Measurements from ENCODE around the gene PLIN5.
A peak's percentile ranks its signal among the peaks of the same experiment; 100 is the strongest.

The PLIN5 gene, protein sequence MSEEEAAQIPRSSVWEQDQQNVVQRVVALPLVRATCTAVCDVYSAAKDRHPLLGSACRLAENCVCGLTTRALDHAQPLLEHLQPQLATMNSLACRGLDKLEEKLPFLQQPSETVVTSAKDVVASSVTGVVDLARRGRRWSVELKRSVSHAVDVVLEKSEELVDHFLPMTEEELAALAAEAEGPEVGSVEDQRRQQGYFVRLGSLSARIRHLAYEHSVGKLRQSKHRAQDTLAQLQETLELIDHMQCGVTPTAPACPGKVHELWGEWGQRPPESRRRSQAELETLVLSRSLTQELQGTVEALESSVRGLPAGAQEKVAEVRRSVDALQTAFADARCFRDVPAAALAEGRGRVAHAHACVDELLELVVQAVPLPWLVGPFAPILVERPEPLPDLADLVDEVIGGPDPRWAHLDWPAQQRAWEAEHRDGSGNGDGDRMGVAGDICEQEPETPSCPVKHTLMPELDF

DNA sequence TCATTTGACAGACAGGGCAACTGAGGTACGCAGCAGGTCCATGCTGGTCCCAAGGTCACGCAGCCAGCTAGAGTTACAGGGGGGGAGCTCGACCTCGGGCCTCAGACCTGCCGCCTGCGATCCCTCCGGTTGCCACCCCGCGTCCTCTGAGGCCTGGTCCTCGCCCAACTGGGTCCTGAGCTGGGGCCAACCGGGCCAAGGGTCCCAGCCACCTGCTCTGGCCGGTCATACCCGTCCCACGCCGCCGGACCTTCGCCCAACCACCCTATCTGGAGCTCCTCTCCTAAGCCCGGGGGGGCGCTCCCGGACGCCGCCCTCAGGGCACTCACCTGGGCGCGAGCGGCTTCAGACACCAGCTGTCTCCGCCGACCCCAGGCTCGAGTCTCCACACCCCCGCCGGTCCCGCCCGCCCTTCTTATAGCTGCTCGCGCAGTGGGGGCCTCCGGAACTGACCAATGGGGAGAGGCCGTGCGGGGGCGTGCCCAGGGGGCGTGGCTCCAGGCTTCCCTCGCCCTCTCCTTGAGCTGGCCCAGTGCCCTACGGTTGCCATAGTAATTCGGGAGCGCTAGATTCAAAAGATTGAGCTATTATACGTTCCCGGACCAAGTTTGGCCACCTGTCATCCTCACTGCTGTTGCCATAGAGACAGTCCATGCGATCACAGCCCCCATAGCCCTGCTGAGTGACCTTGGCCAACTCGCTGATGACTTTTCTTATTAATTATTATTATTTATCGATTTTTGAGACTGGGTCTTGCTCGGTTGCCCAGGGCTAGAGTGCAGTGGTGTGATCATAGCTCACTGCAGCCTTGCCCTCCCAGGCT lies at the start of gene PLIN5:
PLIN5 (minus strand) TSS at position 389 of the 823 bp plus-strand sequence. CDS start 1,150 bp downstream, outside the sequence.
- peak; percentile 77 for DNase-seq (ENCODE audit: low spot score)

DNA sequence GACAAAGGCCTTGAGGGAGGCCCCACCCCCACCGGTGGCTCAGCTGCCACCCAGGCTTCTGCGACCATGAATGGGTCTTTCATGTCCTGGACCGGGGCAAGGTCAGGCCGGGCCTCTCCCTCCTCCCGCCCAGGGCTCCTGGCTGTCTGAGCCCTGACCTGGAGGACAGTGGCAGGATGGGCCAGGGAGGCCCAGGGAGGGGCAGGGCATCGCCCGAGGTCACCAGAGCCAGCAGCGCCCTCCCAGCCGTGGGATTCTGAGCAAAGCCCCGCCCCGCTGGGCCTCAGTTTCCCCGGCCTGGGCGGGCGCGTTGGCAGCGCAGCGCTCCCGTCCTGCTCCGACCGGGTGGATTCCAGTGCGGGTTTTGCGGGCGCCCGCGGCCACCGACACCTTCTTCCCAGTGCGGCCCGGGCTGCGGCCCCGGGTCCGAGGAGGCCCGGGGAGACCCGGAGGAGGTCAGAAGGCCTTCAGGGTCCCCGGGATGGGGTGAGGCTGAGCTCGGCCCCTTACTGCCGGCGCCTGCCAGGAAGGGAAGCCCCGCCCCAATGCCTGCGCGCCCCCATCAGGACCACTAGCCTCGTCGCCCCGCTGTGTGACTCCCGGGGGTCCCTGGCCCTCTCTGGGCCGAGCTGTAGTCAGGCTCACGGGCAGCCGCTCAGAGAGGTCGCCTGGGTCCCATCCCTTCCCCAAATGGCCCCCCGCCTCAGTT lies 49.1 kb upstream of the PLIN5 start:
- DNase-seq (ENCODE audit: low spot score) = no peak

DNA sequence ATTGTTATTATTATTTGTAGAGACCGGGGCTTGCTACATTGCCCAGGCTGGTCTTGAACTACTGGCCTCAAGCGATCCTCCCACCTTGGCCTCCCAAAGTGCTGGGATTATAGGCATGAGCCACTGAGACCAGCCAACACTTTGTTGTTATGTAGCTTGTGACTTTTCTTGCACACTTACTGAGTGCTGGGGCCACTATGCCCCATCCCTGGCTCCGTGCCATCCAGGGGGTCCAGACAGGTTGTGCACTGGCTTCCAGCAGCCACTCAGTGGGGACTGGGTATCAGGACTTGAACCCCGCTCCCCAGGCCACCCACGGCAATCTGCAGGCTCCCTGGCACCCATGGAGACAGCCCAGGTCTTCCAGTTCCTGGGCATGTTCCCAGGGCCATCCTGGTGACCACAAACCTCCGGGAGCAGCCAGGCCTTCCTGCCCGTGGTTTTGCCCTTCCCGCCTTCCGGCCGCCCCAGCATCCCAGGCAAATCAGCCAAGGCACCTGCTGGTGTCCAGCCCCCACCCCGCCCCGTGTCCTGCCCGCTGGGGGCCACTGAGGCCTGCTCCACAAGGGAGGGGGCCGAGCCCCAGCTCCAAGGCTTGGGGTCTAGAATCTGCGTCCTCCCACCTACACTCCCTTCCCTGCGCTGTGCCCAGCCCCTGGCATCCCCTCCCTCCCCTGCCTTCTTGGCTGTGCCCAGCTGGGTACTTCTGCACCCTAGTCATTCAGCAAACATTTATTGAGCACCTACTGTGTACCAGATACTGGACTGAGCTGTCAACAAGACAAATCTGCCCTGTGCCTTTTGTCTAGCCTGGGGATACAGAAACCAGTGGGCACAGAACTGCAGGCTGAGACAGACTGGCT lies 48.2 kb upstream of the PLIN5 start:
- DNase-seq (ENCODE audit: low spot score) = no peak

DNA sequence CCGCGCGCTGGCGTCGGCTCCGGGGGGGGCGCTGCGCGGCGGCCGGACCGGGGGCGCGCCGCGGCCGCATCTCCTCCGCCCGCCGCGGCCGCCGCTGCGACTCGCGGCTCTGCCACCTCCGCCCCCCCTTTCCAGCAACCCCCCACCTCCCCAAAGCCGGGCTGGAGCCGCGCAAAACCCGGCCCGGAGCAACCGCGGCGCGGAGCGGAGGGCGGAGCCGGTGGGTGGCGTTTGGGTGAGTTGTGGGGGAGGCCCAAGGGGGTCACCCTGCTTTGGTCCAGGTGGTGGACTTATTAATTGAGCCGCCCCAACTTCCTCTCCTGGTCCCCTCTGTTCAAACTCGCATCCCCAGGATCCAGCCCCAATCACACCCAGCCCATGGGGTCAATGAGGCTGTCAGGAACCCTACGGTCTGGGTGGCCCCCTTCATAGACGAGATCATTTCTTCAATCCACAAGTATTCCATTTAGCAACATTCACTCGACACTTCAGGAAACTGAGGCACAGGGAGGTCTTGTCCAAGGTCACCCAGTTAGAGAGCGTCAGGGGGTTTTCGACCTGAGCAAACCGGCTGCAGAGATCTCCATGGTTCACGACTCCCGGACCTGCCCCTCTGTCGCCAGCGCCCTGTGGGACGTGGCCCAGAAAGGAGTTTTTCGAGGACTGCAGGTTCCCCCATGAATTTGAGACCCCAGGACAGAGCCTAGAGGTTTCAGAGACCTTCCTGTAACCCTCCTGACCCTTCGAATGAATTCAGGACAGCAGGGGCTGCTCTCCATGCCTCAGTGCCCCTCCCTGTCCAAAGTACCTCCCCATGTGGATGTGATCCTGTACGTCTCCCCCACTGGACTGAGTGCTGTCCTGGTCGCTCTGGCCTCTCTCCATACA lies 46.9 kb upstream of the PLIN5 start:
- DNase-seq (ENCODE audit: low spot score) = peak; percentile 55

DNA sequence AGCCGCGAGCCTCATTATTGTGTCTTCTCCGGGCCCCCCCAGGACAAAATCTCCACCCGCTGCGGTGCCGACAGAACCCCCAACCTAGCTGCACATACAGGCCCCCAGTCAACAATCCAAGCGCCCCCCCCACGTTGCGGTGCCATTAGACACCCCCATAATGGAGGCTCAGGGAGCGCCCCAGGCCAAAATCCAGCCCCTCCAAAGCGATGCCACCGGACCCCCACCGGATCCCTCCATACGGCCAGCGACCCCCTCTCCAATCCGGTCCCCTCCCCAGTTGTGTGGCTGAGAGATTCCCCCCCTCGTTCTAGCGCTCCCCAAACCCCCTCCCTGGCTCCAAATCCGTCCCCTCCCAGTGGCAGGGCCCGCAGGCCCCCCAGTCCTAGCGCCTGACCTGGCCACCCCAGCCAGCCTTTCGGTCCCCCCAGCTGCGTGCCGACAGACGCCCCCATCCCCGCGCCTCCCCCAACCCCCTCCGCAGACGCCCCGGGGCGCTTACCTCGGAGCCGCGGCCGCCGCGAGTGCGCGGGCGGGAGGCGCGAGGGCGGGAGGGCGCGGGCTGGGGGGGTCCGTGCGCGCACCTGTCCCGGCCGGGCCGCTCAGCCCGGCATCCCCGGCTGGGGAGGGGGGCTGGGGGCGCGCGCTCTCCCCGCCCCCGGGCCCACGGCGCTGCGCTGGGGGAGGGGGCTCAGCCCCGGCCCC lies 46.1 kb upstream of the PLIN5 start:
- DNase-seq (ENCODE audit: low spot score) = no peak

DNA sequence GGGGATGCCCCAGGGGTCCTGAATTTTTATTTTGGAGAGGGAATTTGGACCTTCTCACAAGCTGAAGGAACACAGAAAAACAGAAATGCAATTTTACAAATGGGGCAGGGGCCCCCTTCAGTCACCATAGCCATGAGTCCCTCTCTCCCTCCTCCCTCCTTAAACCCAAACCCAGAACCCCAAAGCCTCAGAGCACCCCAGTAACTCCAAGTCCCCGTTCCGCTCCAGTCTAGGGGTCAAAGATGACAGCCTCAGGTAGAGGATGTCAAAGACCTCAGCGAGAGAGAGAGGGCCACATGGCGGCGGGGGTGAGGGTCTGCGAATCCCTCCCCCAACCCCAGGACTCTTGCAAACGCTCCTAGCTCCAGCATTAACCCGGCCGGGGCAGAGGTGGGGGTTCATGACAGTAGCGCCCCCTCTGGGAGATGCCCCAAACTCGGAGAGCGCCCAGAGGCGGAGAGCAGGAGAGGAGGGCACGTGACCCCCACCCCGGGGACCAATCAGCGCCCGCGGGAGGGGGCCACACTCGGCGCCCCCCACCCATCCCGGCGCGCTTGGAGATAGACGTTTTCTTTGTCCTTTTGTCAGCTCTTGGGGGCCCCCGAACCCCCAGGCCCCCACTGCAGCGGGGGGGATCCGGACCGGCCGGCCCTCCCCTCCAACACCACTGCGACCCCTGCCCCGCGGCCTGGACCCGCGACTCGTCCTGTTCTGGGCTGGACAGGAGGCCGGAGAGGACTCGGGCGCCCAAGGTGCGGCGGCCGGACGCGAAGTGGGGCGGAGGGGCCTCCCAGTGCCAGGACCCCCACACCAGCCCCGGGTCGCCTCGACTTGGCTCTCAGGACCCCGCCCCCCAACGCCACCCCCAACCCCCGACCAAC lies 45.2 kb upstream of the PLIN5 start:
- no peak for DNase-seq (ENCODE audit: low spot score)

DNA sequence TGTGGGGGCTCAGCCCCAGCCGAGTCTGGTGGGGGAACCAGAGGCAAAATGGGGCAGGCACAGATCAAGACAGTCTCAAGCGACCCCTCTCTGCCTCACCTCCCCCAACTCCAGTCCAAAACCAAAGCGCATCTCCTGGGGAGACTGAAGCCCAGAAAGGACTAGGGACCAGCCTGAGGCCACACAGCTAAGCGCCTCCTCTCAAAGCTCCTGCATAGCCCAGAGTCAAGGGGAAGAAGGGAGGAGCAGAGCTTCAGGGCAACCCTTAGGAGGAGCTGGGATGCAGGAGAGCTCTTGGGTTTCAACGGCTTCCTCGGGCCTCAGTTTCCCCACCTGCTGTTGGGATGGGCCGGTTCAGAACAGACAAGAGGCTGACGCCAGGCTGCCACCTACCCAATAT lies 44.4 kb upstream of the PLIN5 start:
- no peak for DNase-seq (ENCODE audit: low spot score)

DNA sequence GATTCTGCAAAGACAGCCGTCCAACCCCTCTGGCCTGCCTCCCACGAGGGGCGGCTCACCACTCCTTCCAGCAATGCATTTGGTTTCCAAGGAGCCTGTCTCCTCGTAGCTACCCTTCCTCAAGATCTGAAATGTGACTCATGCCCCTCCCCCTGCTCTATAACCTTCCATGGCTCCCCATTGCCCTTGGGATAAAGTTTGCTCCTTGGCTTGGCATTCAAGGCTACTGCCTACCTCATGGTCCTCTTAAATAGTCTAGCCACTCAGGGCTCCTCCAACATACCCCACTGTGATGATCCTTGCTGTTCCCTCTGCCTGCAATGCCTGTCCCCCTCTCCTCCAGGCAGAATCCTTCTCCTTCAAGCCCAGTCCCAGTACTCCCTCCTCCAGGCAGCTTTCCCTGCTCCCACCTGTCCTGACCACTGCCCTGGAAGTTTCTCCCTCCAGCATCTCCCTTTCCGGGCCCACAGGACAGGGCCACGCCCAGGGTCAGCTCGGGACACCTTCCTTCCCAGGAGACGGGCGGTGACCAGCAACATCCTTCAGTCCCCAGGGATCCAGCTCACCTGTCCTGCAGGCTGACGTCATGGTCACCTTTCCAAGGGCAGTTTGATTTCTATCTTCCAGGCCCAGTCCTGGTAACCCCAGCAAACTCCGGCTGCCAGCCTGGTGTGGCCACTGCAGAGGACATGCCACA lies 43.7 kb upstream of the PLIN5 start:
- DNase-seq (ENCODE audit: low spot score) = no peak

DNA sequence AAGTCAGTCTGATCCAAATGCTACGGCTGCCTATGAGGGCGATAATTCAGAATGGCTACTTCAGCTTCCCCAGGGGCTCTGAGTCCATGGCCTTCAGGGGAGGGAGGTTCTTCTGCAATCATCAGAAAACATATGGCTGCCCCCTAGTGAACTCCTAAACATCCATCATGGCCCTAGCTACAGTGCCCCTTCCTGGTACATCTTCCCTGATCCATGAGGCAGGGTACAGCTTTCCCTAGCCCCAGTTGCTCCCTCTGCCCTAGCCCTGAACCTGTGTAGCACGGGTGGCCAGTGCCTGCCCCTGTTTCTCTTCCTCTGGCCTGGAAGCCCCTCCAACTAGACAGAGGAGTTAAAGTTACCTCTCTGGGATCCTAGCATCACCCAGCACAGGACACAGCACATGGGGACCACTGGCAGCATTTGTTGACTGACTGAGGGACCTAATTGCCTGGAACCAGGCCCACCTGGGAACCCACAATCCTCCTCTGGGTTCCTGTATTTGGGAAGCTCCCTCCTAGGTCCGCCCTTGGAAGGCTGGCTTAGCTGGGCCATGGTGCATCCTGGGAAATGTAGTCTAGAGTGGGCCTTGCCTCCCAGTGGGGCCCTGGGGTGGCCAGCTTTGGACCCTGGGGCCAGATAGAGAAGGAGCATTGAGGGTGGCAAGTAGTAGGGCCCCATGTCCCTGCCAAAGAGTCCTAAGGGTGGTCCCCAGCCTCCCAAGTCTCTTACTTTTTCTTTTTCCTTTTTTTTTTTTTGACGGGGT lies 42.2 kb upstream of the PLIN5 start:
- DNase-seq (ENCODE audit: low spot score) = peak; percentile 54

DNA sequence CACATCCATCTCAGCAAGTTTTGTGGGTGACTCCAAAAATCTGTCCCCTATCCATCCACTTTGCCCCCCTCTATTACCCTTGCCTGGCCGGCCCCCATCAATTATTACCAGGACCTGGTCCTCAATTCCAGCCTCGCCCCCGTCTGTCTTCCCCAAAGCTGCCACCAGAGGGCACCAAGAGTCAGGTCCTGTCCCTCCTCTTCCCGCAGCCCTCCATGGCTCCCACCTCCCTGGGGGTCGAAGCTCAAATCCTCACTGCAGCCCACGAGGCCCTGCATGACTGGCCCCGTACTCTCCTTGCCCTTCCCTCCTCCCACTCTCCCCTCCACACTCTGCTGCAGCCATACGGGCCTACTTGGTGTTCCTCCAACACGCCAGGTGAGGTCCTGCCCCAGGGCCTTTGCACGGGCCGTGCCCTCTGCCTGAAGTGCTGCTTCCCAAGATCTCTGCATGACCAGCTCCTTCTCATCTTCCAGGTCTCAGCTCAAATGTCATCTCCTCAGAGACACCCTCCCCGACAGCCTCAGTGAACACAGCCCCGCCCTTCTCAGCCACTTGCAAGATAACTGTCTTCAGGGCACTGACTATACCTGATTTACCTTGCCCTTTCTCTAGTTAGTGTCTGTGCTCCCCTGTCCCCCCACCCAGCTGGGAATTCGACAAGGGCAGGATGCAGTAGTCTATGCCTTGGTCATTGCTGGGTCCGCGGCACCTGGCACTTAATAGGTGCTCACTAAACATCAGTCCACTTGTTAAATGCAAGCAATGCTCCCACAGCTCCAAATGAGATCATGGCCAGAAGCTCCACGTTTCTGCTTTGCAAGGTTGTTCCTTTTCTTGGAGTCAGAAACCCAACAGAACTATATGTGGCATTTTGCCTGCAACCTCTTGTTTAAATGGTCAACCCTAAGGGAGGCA lies 41.3 kb upstream of the PLIN5 start:
- DNase-seq (ENCODE audit: low spot score) = no peak

DNA sequence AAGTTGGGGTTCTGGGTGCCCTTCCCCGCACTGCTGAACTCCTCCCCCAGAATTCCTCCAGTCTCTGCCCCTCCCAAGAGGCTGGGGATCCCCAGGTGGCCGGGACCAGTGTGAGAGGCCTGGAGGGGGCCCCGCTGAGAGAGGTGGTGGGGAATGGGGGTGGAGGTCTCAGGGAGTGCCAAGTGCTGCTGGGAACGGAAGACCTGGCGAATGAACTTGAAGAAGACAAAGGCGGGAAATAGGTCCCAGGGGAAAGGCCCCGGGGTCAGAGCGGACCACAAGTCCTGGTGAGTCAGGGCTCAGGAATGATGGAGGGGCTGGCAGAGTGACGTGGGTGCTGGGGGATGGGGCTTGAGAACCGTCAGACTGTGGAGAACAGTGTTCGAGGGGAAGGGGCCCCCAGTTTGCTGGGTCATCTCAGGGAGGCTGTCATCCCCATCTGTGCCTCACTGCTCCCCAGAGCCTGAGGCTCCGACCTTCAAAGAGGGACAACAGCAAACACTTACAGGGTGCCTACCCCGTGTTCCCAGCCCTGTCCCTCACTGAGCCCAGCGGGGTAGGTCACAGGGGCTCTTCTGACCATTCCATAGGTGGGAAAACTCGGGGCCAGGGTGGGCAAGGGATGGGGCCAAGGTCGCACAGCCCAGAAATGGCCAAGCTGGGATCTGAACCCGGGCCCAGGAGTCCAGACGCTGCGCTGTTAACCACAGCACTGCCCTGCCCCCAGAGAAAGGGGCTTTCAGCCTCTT lies 40.4 kb upstream of the PLIN5 start:
- DNase-seq (ENCODE audit: low spot score) = peak; percentile 62

DNA sequence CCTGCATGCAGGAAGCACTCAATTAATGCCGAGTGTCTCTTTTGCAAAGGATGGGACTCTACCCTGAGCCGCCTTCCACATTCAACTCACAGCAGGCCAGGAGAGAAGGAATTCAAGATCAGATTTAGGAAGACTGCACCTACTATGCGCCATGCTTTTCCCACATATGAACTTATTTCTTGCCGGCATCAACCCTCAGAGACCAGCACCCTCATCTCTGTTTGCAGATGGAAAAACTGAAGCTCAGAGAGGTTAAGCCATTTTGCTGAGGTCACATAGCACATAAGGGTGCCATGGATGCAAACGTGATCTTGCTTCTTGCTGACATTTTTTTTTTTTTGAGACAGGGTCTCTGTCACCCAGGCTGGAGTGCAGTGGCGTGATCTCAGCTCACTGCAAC lies 38.7 kb upstream of the PLIN5 start:
- no peak for DNase-seq (ENCODE audit: low spot score)

DNA sequence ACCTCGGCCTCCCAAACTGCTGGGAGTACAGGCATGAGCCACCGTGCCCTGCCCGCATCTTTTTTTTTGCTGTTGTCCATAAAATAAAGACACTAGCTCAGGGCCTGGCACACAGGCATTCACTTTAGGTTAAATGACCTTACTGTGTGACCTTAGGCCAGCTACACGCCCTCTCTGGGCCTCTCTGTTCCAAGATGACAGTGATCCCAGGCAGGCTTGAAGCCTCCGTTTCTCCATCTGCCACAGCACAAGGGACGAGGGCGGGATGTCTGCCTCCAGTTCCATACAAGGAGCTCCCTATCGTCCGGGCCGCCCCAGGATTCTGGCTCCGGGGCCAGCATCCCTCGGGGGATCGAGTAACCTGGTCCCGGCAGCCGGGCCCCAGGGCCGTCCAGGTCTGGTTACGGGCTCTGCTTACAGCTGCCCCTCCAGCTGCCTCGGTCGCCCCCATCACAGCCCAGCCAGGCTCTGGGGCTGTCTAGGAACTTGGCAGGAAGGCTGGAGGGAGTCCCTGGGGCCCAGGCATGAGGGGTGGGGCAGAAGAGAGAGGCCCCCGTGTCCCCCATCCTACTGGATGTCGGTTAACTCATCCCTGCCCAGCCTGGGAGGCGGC lies 36.4 kb upstream of the PLIN5 start:
- no peak for DNase-seq (ENCODE audit: low spot score)

DNA sequence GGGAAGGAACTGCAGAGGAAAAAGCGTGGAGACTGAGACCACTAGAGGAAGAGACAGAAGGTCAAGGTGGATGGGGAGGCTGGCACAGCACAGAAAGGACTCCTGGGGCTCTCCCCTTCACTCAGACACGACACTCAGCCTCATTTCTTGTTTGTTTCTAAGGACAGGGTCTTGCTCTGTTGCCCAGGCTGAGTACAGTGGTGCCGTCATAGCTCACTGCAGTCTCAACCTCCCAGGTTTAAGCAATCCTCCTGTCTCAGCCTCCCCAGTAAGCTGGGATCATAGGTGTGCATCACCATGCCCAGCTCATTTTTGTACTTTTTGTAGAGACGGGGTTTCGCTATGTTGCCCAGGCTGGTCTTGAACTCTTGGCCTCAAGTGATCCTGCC lies 35.9 kb upstream of the PLIN5 start:
- no peak for DNase-seq (ENCODE audit: low spot score)

DNA sequence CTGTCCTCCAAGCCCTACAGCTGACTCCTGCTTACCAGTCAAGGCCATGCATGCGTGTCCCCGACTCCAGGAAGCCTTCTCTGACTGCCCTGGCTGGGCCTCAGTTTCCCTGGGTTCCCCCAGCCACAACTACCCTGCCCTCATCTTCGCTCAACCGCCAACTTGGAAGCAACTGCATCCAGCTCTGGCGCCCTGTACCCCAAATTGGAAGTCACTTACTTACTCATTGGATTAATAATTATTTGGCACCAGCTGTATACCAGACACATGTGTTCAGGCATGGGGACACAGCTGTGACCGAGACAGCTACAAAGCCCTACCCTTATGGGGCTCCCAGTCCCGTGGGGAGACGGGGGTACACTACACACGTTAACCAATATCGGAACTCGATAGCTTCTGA lies 35.4 kb upstream of the PLIN5 start:
- DNase-seq (ENCODE audit: low spot score) = no peak

Measured in RKO (cell line).